SK-N-SH (cell line): ENCODE data around the gene ASTN2. TPM values are rescaled to one million over a fixed set of nuclear protein-coding genes. Genes with fewer than 3 reads are reported as not detected.

Experiments used
- CTCF ChIA-PET: fragments of 300-600, 350-600 bp; formaldehyde crosslinking; extraction: SDS; loops from one replicate; lab custom pipeline; 2021; lab: Yijun Ruan, JAX
- POLR2A ChIA-PET: fragments of 350-600 bp; sonication (Branson Sonifier 250); formaldehyde crosslinking; extraction: SDS; loops from one replicate; lab custom pipeline; 2020; ENCODE audit warnings: antibody characterized with exemption, inconsistent platforms; lab: Yijun Ruan, JAX
- DNase-seq: peaks from one replicate; pipeline ENCODE4 v3.0.0; 2012
- H2AFZ ChIP-seq: fragments of 200-600 bp; sonication (generic); 2 replicates; pipeline ENCODE4 v1.8.1; 2016; ENCODE audit warnings: antibody characterized with exemption, mild to moderate bottlenecking, low read depth
- H3F3A ChIP-seq: fragments of 200-600 bp; sonication (generic); replicated peaks from 2 replicates; pipeline ENCODE3; 2016; ENCODE audit warnings: antibody characterized with exemption, mild to moderate bottlenecking; ENCODE audit not compliant: insufficient read depth
- H3K27ac ChIP-seq, 2 experiments: fragments of 200-500 bp in 1 of 2; fragments of 200-600 bp in 1 of 2; sonication (Bioruptor generic) in 1 of 2; sonication (generic), shearing (Covaris generic) in 1 of 2; 2 replicates each; pipeline versions ENCODE4 v1.5.1 to v1.6.1; 2014 to 2016; ENCODE audit warnings: low read depth in 2 of 2, inconsistent platforms in 1 of 2, low read length in 1 of 2, mild to moderate bottlenecking in 1 of 2, mixed read lengths in 1 of 2
- H3K27me3 ChIP-seq: fragments of 200-600 bp; sonication (generic), shearing (Covaris generic); 2 replicates; pipeline ENCODE4 v1.6.1; 2016; ENCODE audit warnings: mixed run types; ENCODE audit not compliant: insufficient read depth
- H3K36me3 ChIP-seq, 2 experiments: fragments of 200-500 bp in 1 of 2; fragments of 200-600 bp in 1 of 2; sonication (Bioruptor generic) in 1 of 2; sonication (generic) in 1 of 2; replicated peaks in 1 of 2; 2 replicates each; pipeline versions ENCODE3 to v1.5.1; 2014 to 2016; ENCODE audit warnings: low read length in 1 of 2, mild to moderate bottlenecking in 1 of 2; ENCODE audit not compliant: insufficient read depth in 2 of 2, control insufficient read depth in 1 of 2
- H3K4me1 ChIP-seq, 2 experiments: fragments of 200-500 bp in 1 of 2; fragments of 200-600 bp in 1 of 2; sonication (Bioruptor generic) in 1 of 2; sonication (generic), shearing (Covaris generic) in 1 of 2; 2 replicates each; pipeline versions ENCODE4 v1.5.1 to v1.6.1; 2014 to 2016; ENCODE audit warnings: low read depth in 1 of 2, low read length in 1 of 2, mixed run types in 1 of 2; ENCODE audit not compliant: insufficient read depth in 2 of 2, control insufficient read depth in 1 of 2
- H3K4me2 ChIP-seq: fragments of 200-600 bp; sonication (generic), shearing (Covaris generic); 2 replicates; pipeline ENCODE4 v1.6.1; 2017; ENCODE audit warnings: mixed run types
- H3K4me3 ChIP-seq, 2 experiments: fragments of 200-500 bp in 1 of 2; fragments of 200-600 bp in 1 of 2; sonication (Bioruptor generic) in 1 of 2; sonication (generic), shearing (Covaris generic) in 1 of 2; 2 replicates each; pipeline versions ENCODE4 v1.5.1 to v1.8.1; 2014 to 2016; ENCODE audit warnings: low read depth in 2 of 2, inconsistent platforms in 1 of 2, low read length in 1 of 2, mild to moderate bottlenecking in 1 of 2, mixed read lengths in 1 of 2, moderate library complexity in 1 of 2
- H3K79me2 ChIP-seq: fragments of 200-600 bp; sonication (generic); 2 replicates; pipeline ENCODE4 v1.8.1; 2017; ENCODE audit warnings: mild to moderate bottlenecking; ENCODE audit not compliant: insufficient read depth
- H3K9ac ChIP-seq: fragments of 200-600 bp; sonication (generic); 2 replicates; pipeline ENCODE4 v1.6.1; 2017; ENCODE audit warnings: mixed run types
- H3K9me2 ChIP-seq: fragments of 200-600 bp; sonication (generic); 2 replicates; pipeline ENCODE4 v1.6.1; 2017; ENCODE audit warnings: mixed run types
- H3K9me3 ChIP-seq: fragments of 200-600 bp; sonication (generic); 2 replicates; pipeline ENCODE4 v1.6.1; 2017; ENCODE audit warnings: mixed run types, mild to moderate bottlenecking, moderate library complexity
- H4K20me1 ChIP-seq: fragments of 200-600 bp; sonication (generic); 2 replicates; pipeline ENCODE4 v1.6.1; 2017; ENCODE audit warnings: mild to moderate bottlenecking, mixed run types; ENCODE audit not compliant: insufficient read depth
- CTCF ChIP-seq: fragments of 200-600 bp; sonication (generic); IDR thresholded peaks from 2 replicates; pipeline ENCODE4 v1.6.1; 2017; ENCODE audit warnings: antibody characterized with exemption, mild to moderate bottlenecking, moderate library complexity
- ELF1 ChIP-seq: IDR thresholded peaks from 2 replicates; pipeline ENCODE4 v1.4.0; 2012
- EP300 ChIP-seq, 2 experiments: IDR thresholded peaks; 2 replicates each; pipeline versions ENCODE4 v1.4.0 to v1.6.1; 2012; ENCODE audit warnings: borderline replicate concordance in 1 of 2, low read depth in 1 of 2, low read length in 1 of 2
- EZH2phosphoT487 ChIP-seq: fragments of 200-600 bp; sonication (generic); IDR thresholded peaks from 2 replicates; pipeline ENCODE4 v1.6.1; 2017; ENCODE audit warnings: low read depth, mixed run types, mild to moderate bottlenecking, antibody characterized with exemption, moderate library complexity, borderline replicate concordance
- FOXJ3 ChIP-seq: sonication (generic); formaldehyde crosslinking; IDR thresholded peaks from 2 replicates; pipeline ENCODE4 v1.5.1; 2020; ENCODE audit warnings: mild to moderate bottlenecking, missing genetic modification reagents
- GABPA ChIP-seq: IDR thresholded peaks from 2 replicates; pipeline ENCODE4 v1.4.0; 2012; ENCODE audit warnings: low read depth, mild to moderate bottlenecking
- IRF3 ChIP-seq: fragments of 150-350 bp; IDR thresholded peaks from 2 replicates; pipeline ENCODE4 v1.6.1; 2016; ENCODE audit warnings: mild to moderate bottlenecking, low read depth, low read length
- MAX ChIP-seq: IDR thresholded peaks from 2 replicates; pipeline ENCODE4 v1.4.0; 2012; ENCODE audit warnings: low read depth
- MXI1 ChIP-seq: IDR thresholded peaks from 2 replicates; pipeline ENCODE4 v1.6.1; 2012; ENCODE audit warnings: mild to moderate bottlenecking, low read depth, low read length, improper control_type of control experiment
- POLR2AphosphoS5 ChIP-seq: IDR thresholded peaks from 2 replicates; pipeline ENCODE4 v1.6.1; 2012; ENCODE audit warnings: low read depth, low read length
- RCOR1 ChIP-seq: fragments of 150-350 bp; IDR thresholded peaks from 2 replicates; pipeline ENCODE4 v1.6.1; 2017; ENCODE audit warnings: antibody characterized with exemption, low read length
- REST ChIP-seq: IDR thresholded peaks from 2 replicates; pipeline ENCODE4 v1.6.1; 2012; ENCODE audit warnings: mild to moderate bottlenecking, low read depth, low read length, moderate library complexity
- RFX5 ChIP-seq: IDR thresholded peaks from 2 replicates; pipeline ENCODE4 v1.6.1; 2012; ENCODE audit warnings: mild to moderate bottlenecking, improper control_type of control experiment, low read length
- SIN3A ChIP-seq: IDR thresholded peaks from 2 replicates; pipeline ENCODE4 v1.6.1; 2012; ENCODE audit warnings: low read depth, mild to moderate bottlenecking, low read length, moderate library complexity, borderline replicate concordance
- TAF1 ChIP-seq: IDR thresholded peaks from 2 replicates; pipeline ENCODE4 v1.6.1; 2012; ENCODE audit warnings: low read depth, mild to moderate bottlenecking, low read length, moderate library complexity, borderline replicate concordance
- TCF12 ChIP-seq: IDR thresholded peaks from 2 replicates; pipeline ENCODE4 v1.4.0; 2012
- USF1 ChIP-seq: IDR thresholded peaks from 2 replicates; pipeline ENCODE4 v1.4.0; 2012; ENCODE audit warnings: low read depth, borderline replicate concordance
- YY1 ChIP-seq: IDR thresholded peaks from 2 replicates; pipeline ENCODE4 v1.4.0; 2012; ENCODE audit warnings: low read depth, mild to moderate bottlenecking
- WGBS: methylation state at CpG from one replicate; pipeline ENCODE4 v1.1.6; 2017; ENCODE audit warnings: low lambda C conversion rate; 5-methylcytosine and 5-hydroxymethylcytosine counted together
- polyA plus RNA-seq, 3 experiments: library from polyadenylated mRNA; depleted of rRNA; stranded (reverse); fragments of >200 nt; gene quantifications; 2 replicates each; pipeline ENCODE4 v1.2.3, GENCODE V29; 2012

ASTN2 gene
- polyA plus RNA-seq, 1 of the 3 experiments (the other 2 are of a cell fraction), result 6.6 TPM

GRCh38 chr9:116629634-116630033, 785.2 kb downstream of the ASTN2 start:
- Histone ChIP-seq H2AFZ (no peak overlapping the region), H3K79me2 (no peaks in the 10 kb centered on the region), H3F3A (peaks cover 3% of the 10 kb centered on the region), H3K27ac (no peak overlapping the region), H3K36me3 (no peaks in the 10 kb centered on the region), H3K9me2 (no peaks in the 10 kb centered on the region), H3K9ac (no peak overlapping the region)
- no peak for DNase-seq
- POLR2A ChIA-PET, result no interaction called here
- TF ChIP-seq FOXJ3 (CRISPR knock-in tag), result no peak
- TF ChIP-seq POLR2AphosphoS5, result no peak
- TF ChIP-seq SIN3A, result no peak
- no peak for TF ChIP-seq GABPA
- no peak for TF ChIP-seq EP300 (IDR thresholded peaks at IDR 0.05; ENCODE audit: borderline replicate concordance in 1 of 2, low read depth in 1 of 2, low read length in 1 of 2)
- TF ChIP-seq RFX5, result no peak
- TF ChIP-seq REST, result no peak
- TF ChIP-seq TAF1, result no peak
- TF ChIP-seq USF1, result no peak
- TF ChIP-seq MAX, result no peak
- TF ChIP-seq RCOR1, result no peak
- TF ChIP-seq CTCF, result no peak
- no peak for TF ChIP-seq TCF12
- TF ChIP-seq EZH2phosphoT487, result no peak
- TF ChIP-seq YY1, result no peak
- no peak for TF ChIP-seq ELF1
- TF ChIP-seq MXI1, result no peak
- no peak for TF ChIP-seq IRF3
- TF ChIP-seq, all 33 proteins: peak for 0
- Histone ChIP-seq H3K9me3 (no peaks in the 10 kb centered on the region), H3K4me3 (no peak overlapping the region), H3K4me1 (peaks cover 0 to 14% of the 10 kb centered on the region in 2 experiments; a peak in 3 of 4 replicates), H3K4me2 (no peak overlapping the region), H4K20me1 (no peaks in the 10 kb centered on the region), H3K27me3 (no peaks in the 10 kb centered on the region)
- CTCF ChIA-PET, result interaction anchor here (1.3 kb wide), 3 partner anchors 17 to 58 kb away, joined by 3 read pairs; no protein-coding TSS in a partner anchor
- 91% methylated on average over 3 of the region's 3 CpGs for WGBS
